ENCODE measurements around the gene RNF130.

GRCh38 chr5:180049185-180049548 is 22.4 kb downstream of the RNF130 start:
- TF ChIP-seq CTCF (IDR thresholded peaks at IDR 0.05) (no peak), EP300 (IDR thresholded peaks at IDR 0.05) (no peak)
